Panc1 (cell line): ENCODE data around the gene TM4SF4. TPM values are rescaled to one million over a fixed set of nuclear protein-coding genes. Genes with fewer than 3 reads are reported as not detected.
A peak's percentile ranks its signal among the peaks of the same experiment; 100 is the strongest.

Experiments
- ATAC-seq: fragments of 200-7000 bp; cut with Tn5 transposase; 2 replicates; pipeline ENCODE4 v1.9.1; 2020; ENCODE audit warnings: mild to moderate bottlenecking, moderate library complexity
- BruUV-seq: library from RNA; stranded (reverse); fragments of 400-500 nt; replicated peaks from 2 replicates; lab custom pipeline; 2021; lab: Mats Ljungman, UMichigan
- CTCF ChIA-PET: fragments of 300-600 bp; sonication (Branson Sonifier 250); formaldehyde crosslinking; loops from one replicate; lab custom pipeline; 2022; ENCODE audit warnings: antibody characterized with exemption; lab: Charles Lee
- POLR2A ChIA-PET: fragments of 300-600 bp; sonication (Branson Sonifier 250); formaldehyde crosslinking; loops from one replicate; lab custom pipeline; 2022; ENCODE audit warnings: antibody characterized with exemption; lab: Charles Lee
- DNase-seq: peaks from one replicate; pipeline ENCODE4 v3.0.0-alpha.2; 2010; ENCODE audit warnings: low read depth, low spot score
- H3K27ac ChIP-seq: 2 replicates; pipeline ENCODE4 v1.5.1; 2011; ENCODE audit warnings: mild to moderate bottlenecking, low read length, inconsistent platforms
- H3K27me3 ChIP-seq: fragments of 200-500 bp; sonication (Bioruptor generic); 2 replicates; pipeline ENCODE4 v1.6.0; 2014; ENCODE audit warnings: low read length, inconsistent platforms; ENCODE audit not compliant: control insufficient read depth, insufficient read depth
- H3K36me3 ChIP-seq: fragments of 200-500 bp; sonication (Bioruptor generic); 2 replicates; pipeline ENCODE4 v1.5.1; 2014; ENCODE audit warnings: inconsistent platforms, mild to moderate bottlenecking, low read length, moderate library complexity; ENCODE audit not compliant: control insufficient read depth, insufficient read depth
- H3K4me1 ChIP-seq: 2 replicates; pipeline ENCODE4 v1.5.1; 2011; ENCODE audit warnings: inconsistent platforms, mild to moderate bottlenecking, low read length, moderate library complexity; ENCODE audit not compliant: control insufficient read depth, insufficient read depth
- H3K4me3 ChIP-seq, 2 experiments: 2 replicates each; pipeline ENCODE4 v1.5.1; 2011 to 2012; ENCODE audit warnings: low read depth in 2 of 2, low read length in 2 of 2, mild to moderate bottlenecking in 2 of 2, inconsistent platforms in 1 of 2, moderate library complexity in 1 of 2
- H3K9me3 ChIP-seq: fragments of 200-500 bp; sonication (Bioruptor generic); 2 replicates; pipeline ENCODE4 v1.5.1; 2014; ENCODE audit warnings: low read depth, mild to moderate bottlenecking, inconsistent platforms, low read length, moderate library complexity; ENCODE audit not compliant: control insufficient read depth, insufficient read depth
- CTCF ChIP-seq: fragments of 450-650 bp; IDR thresholded peaks from 2 replicates; pipeline ENCODE4 v1.5.1; 2017; ENCODE audit warnings: mild to moderate bottlenecking
- POLR2AphosphoS5 ChIP-seq: IDR thresholded peaks from 2 replicates; pipeline ENCODE4 v1.6.1; 2012; ENCODE audit warnings: mild to moderate bottlenecking, low read depth, low read length, moderate library complexity
- REST ChIP-seq, 2 experiments: IDR thresholded peaks; 2 replicates each; pipeline ENCODE4 v1.6.1; 2011 to 2012; ENCODE audit warnings: low read depth in 2 of 2, control low read depth in 1 of 2, low read length in 1 of 2, mild to moderate bottlenecking in 1 of 2, moderate library complexity in 1 of 2; ENCODE audit not compliant: insufficient read depth in 1 of 2
- SIN3A ChIP-seq: IDR thresholded peaks from 2 replicates; pipeline ENCODE4 v1.6.1; 2012; ENCODE audit warnings: low read depth, mild to moderate bottlenecking, low read length, moderate library complexity, borderline replicate concordance; ENCODE audit not compliant: insufficient read depth
- TCF7L2 ChIP-seq: IDR thresholded peaks from 2 replicates; pipeline ENCODE4 v1.6.1; 2011; ENCODE audit warnings: mild to moderate bottlenecking, low read depth, low read length, inconsistent platforms
- in situ Hi-C: cut with HindIII; loops from 2 replicates; pipeline ENCODE4 v1.10.0; 2016; ENCODE audit warnings: low sequenced_read_pairs, low pct_unique_long_range_greater_than_20kb
- intact Hi-C: fragments of 100-400 bp; cut with micrococcal nuclease; formaldehyde crosslinking; loops from one replicate; pipeline ENCODE4 v1.10.0; 2022; ENCODE audit not compliant: unreplicated experiment
- total RNA-seq: library from RNA; stranded (reverse); gene quantifications from one replicate; pipeline ENCODE4 v1.2.1, GENCODE V29; 2021; ENCODE audit not compliant: unreplicated experiment

The TM4SF4 gene
- total RNA-seq, 1 experiment from 2014 or later: 0.46 TPM

- intact Hi-C loops: no loop called here
- CTCF ChIA-PET: no interaction called here
- POLR2A ChIA-PET: no interaction called here
- DNase-seq (no peak), ATAC-seq (no peak)
- H3K36me3 ChIP-seq: no peaks in the 10 kb centered on the region
- H3K27me3 ChIP-seq: no peaks in the 10 kb centered on the region
- TF ChIP-seq REST (IDR thresholded peaks at IDR 0.05; ENCODE audit: insufficient read depth in 1 of 2, low read depth in 2 of 2, low read length in 1 of 2): no peak
- TF ChIP-seq CTCF: no peak
- TF ChIP-seq SIN3A: no peak
- no peak for TF ChIP-seq POLR2AphosphoS5
- no peak for TF ChIP-seq TCF7L2
- in situ Hi-C loops: no loop called here
- H3K9me3 ChIP-seq: no peaks in the 10 kb centered on the region
- no peak overlapping the region for H3K4me3 ChIP-seq
- H3K27ac ChIP-seq: peak overlapping the region; percentile 12; the same call in 1 of the 2 replicates
- H3K4me1 ChIP-seq: peaks cover 16% of the 10 kb centered on the region
- BruUV-seq: no TSS peak
These were observed 5.8 kb upstream of the TM4SF4 start for GRCh38 chr3:149468504-149469212.

- H3K9me3 ChIP-seq: no peaks in the 10 kb centered on the region
- no peaks in the 10 kb centered on the region for H3K36me3 ChIP-seq
- no peak for TF ChIP-seq SIN3A
- TF ChIP-seq CTCF: no peak
- TF ChIP-seq POLR2AphosphoS5: no peak
- TF ChIP-seq REST (IDR thresholded peaks at IDR 0.05; ENCODE audit: insufficient read depth in 1 of 2, low read depth in 2 of 2, low read length in 1 of 2): no peak
- no peak for TF ChIP-seq TCF7L2
- DNase-seq: no peak
- ChIA-PET CTCF (no interaction called here), POLR2A (no interaction called here)
- H3K4me3 ChIP-seq: no peak overlapping the region
- peaks cover 25% of the 10 kb centered on the region for H3K4me1 ChIP-seq
- H3K27me3 ChIP-seq: no peaks in the 10 kb centered on the region
- BruUV-seq: no TSS peak
- no peak for ATAC-seq
- in situ Hi-C loops: no loop called here
- peak overlapping the region; percentile 36 for H3K27ac ChIP-seq
- intact Hi-C loops: no loop called here
These were observed 4.1 kb upstream of the TM4SF4 start for GRCh38 chr3:149470381-149470780.
